Activated CD4-positive, alpha-beta memory T cell treated with anti-CD3 and anti-CD28 coated beads, Interleukin-2, amount 10 ng/mL, durations not matched to agents 7 days and 5 days (primary cell): ENCODE measurements around the gene CSNK1A1L. TPM values are rescaled to one million over a fixed set of nuclear protein-coding genes. Genes with fewer than 3 reads are reported as not detected.

Experiments
- CTCF ChIA-PET: fragments of 350-600 bp; sonication (Branson Sonifier 250); formaldehyde crosslinking; loops from one replicate; lab custom pipeline; 2021; ENCODE audit warnings: antibody characterized with exemption, inconsistent platforms; lab: Charles Lee
- POLR2A ChIA-PET: fragments of 350-600 bp; sonication (Branson Sonifier 250); formaldehyde crosslinking; loops from one replicate; lab custom pipeline; 2021; ENCODE audit warnings: antibody characterized with exemption; lab: Charles Lee
- DNase-seq: peaks from one replicate; pipeline ENCODE4 v3.0.0-alpha.2; 2020
- H3K27ac Mint-ChIP-seq: one replicate; pipeline ENCODE4 v1.8.0; 2021; ENCODE audit warnings: mild to moderate bottlenecking, mixed read lengths
- H3K27me3 Mint-ChIP-seq: one replicate; pipeline ENCODE4 v1.8.0; 2021; ENCODE audit warnings: mixed read lengths
- H3K36me3 Mint-ChIP-seq: one replicate; pipeline ENCODE4 v1.8.0; 2021; ENCODE audit warnings: low read depth, mixed read lengths
- H3K4me1 Mint-ChIP-seq: one replicate; pipeline ENCODE4 v1.8.0; 2021; ENCODE audit warnings: mixed read lengths
- H3K4me3 Mint-ChIP-seq: one replicate; pipeline ENCODE4 v1.8.0; 2021; ENCODE audit warnings: mild to moderate bottlenecking, mixed read lengths
- H3K9me3 Mint-ChIP-seq: one replicate; pipeline ENCODE4 v1.8.0; 2021; ENCODE audit warnings: mixed read lengths
- total RNA-seq, 2 experiments: library from RNA; stranded (reverse); gene quantifications; one replicate each; pipeline ENCODE4 v1.2.3, GENCODE V29; 2021

Gene CSNK1A1L
- total RNA-seq, 2 experiments from 2014 or later: not detected

DNA sequence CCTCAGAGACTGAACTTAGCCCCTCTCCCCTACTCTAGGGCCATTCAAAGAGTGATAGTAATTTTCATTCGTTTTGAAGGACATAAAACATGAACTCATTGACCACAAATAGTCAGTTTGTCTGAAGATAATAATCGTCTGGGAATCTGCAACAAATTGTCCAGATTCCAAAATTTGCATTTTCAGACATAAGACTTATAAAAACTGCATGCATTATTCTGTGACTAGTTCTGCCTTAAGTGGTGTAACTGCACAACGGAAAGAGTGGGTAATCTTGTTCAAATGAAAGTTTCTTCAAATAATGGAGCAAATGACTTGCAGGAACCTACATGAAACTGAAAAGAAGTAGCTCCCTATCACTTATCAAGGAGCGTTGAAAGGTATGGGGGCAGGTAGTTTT lies 8.4 kb downstream of the CSNK1A1L start:
- Mint-ChIP-seq H3K4me1 (no peaks in the 10 kb centered on the region), H3K9me3 (no peaks in the 10 kb centered on the region), H3K27me3 (peaks cover 15% of the 10 kb centered on the region), H3K4me3 (no peak overlapping the region), H3K36me3 (no peaks in the 10 kb centered on the region), H3K27ac (no peak overlapping the region)
- CTCF ChIA-PET: no interaction called here
- POLR2A ChIA-PET: no interaction called here
- no peak for DNase-seq

- Mint-ChIP-seq H3K9me3 (no peaks in the 10 kb centered on the region), H3K4me3 (no peak overlapping the region), H3K27me3 (peaks cover 6% of the 10 kb centered on the region)
Observed at GRCh38 chr13:37094840-37095239, 10.6 kb downstream of the CSNK1A1L start.

DNA sequence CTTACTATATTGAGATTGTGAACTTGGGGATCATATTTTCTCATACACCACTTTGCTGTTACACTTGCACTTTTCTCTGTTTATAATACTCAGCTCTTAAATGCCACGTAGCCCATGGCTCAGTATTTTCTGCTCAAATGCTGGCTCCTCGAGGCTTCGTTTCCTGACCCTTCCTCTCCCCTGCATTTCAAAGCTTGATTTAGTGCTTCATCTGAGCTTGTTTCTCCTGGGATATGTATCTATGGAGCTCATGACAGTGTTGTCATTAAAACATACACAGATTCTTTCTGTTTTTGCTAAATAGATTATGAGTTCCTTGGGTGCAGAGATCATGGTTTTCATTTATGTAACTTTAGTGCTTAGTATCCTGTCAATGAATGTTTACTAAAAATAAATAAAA lies 11.4 kb downstream of the CSNK1A1L start:
- CTCF ChIA-PET: interaction anchor here (1.0 kb wide), 1 partner anchor 18 kb away, joined by 3 read pairs; no protein-coding TSS in a partner anchor
- H3K4me3 Mint-ChIP-seq: no peak overlapping the region
- H3K36me3 Mint-ChIP-seq: no peaks in the 10 kb centered on the region
- POLR2A ChIA-PET: no interaction called here
- no peaks in the 10 kb centered on the region for H3K9me3 Mint-ChIP-seq
- H3K27ac Mint-ChIP-seq: no peak overlapping the region
- H3K27me3 Mint-ChIP-seq: peaks cover 6% of the 10 kb centered on the region
- no peak for DNase-seq
- H3K4me1 Mint-ChIP-seq: no peaks in the 10 kb centered on the region

More at GRCh38 chr13:37094840-37095239, 10.6 kb downstream of the CSNK1A1L start:
- no peaks in the 10 kb centered on the region for H3K4me1 Mint-ChIP-seq
- CTCF ChIA-PET: interaction anchor here (0.7 to 1.0 kb wide), 2 partner anchors 19 to 836 kb away, joined by 3 read pairs; no protein-coding TSS in a partner anchor
- POLR2A ChIA-PET: no interaction called here
- no peaks in the 10 kb centered on the region for H3K36me3 Mint-ChIP-seq
- H3K27ac Mint-ChIP-seq: no peak overlapping the region
- no peak for DNase-seq

- no peak overlapping the region for H3K27ac Mint-ChIP-seq
- ChIA-PET POLR2A (no interaction called here), CTCF (no interaction called here)
- H3K4me1 Mint-ChIP-seq: no peaks in the 10 kb centered on the region
- no peak for DNase-seq
- H3K4me3 Mint-ChIP-seq: no peak overlapping the region
- H3K36me3 Mint-ChIP-seq: no peaks in the 10 kb centered on the region
- no peaks in the 10 kb centered on the region for H3K9me3 Mint-ChIP-seq
- peaks cover 1% of the 10 kb centered on the region for H3K27me3 Mint-ChIP-seq
Observed at GRCh38 chr13:37091835-37092234, 13.6 kb downstream of the CSNK1A1L start.

- ChIA-PET CTCF (no interaction called here), POLR2A (no interaction called here)
- no peak for DNase-seq
- Mint-ChIP-seq H3K27ac (no peak overlapping the region), H3K9me3 (no peaks in the 10 kb centered on the region), H3K4me3 (no peak overlapping the region), H3K27me3 (peaks cover 1% of the 10 kb centered on the region), H3K36me3 (no peaks in the 10 kb centered on the region), H3K4me1 (no peaks in the 10 kb centered on the region)
Observed at GRCh38 chr13:37090912-37091311, 14.6 kb downstream of the CSNK1A1L start.

GRCh38 chr13:37089495-37089894 lies 16.0 kb downstream of the CSNK1A1L start:
- Mint-ChIP-seq H3K27ac (no peak overlapping the region), H3K4me3 (no peak overlapping the region), H3K4me1 (no peaks in the 10 kb centered on the region), H3K36me3 (no peaks in the 10 kb centered on the region), H3K9me3 (no peaks in the 10 kb centered on the region), H3K27me3 (peaks cover 1% of the 10 kb centered on the region)
- ChIA-PET POLR2A (no interaction called here), CTCF (no interaction called here)
- DNase-seq: no peak

- Mint-ChIP-seq H3K27me3 (peaks cover under 1% of the 10 kb centered on the region), H3K4me1 (no peaks in the 10 kb centered on the region), H3K9me3 (no peaks in the 10 kb centered on the region), H3K27ac (no peak overlapping the region), H3K36me3 (no peaks in the 10 kb centered on the region), H3K4me3 (no peak overlapping the region)
- POLR2A ChIA-PET: no interaction called here
- no peak for DNase-seq
- CTCF ChIA-PET: no interaction called here
Observed at GRCh38 chr13:37087486-37087885, 18.0 kb downstream of the CSNK1A1L start.

DNA sequence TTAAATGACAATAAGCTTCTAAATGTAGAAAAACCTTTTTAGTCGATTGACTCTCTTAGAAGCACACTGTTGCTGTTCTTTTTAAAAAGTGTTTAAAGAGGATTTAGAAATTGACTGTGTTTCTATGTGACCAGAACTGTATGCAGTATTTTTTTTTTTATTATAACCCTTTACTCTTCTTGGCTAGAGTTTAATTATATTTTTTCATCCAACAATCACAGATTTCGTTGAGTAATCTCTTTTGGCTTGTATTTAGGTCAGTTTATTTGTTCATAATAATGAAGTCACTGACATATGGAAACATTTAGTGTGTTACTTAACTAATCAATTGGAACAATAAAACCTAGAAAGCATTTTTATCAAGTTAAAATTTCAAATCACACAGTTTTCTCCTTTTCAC lies 19.9 kb downstream of the CSNK1A1L start:
- no peak for DNase-seq
- POLR2A ChIA-PET: no interaction called here
- no peak overlapping the region for H3K27ac Mint-ChIP-seq
- CTCF ChIA-PET: no interaction called here
- no peaks in the 10 kb centered on the region for H3K4me1 Mint-ChIP-seq
- peaks cover 10% of the 10 kb centered on the region for H3K27me3 Mint-ChIP-seq
- H3K9me3 Mint-ChIP-seq: no peaks in the 10 kb centered on the region
- H3K36me3 Mint-ChIP-seq: no peaks in the 10 kb centered on the region
- no peak overlapping the region for H3K4me3 Mint-ChIP-seq

- no peak overlapping the region for H3K27ac Mint-ChIP-seq
- DNase-seq: no peak
- ChIA-PET CTCF (no interaction called here), POLR2A (no interaction called here)
- H3K27me3 Mint-ChIP-seq: peaks cover 6% of the 10 kb centered on the region
- H3K4me3 Mint-ChIP-seq: no peak overlapping the region
- no peaks in the 10 kb centered on the region for H3K4me1 Mint-ChIP-seq
- H3K36me3 Mint-ChIP-seq: no peaks in the 10 kb centered on the region
- no peaks in the 10 kb centered on the region for H3K9me3 Mint-ChIP-seq
Observed at GRCh38 chr13:37076818-37077217, 28.6 kb downstream of the CSNK1A1L start.

GRCh38 chr13:37075164-37075563 lies 30.3 kb downstream of the CSNK1A1L start:
- Mint-ChIP-seq H3K27ac (no peak overlapping the region), H3K4me1 (no peaks in the 10 kb centered on the region), H3K4me3 (no peak overlapping the region), H3K9me3 (no peaks in the 10 kb centered on the region), H3K27me3 (no peaks in the 10 kb centered on the region), H3K36me3 (no peaks in the 10 kb centered on the region)
- no peak for DNase-seq
- ChIA-PET CTCF (no interaction called here), POLR2A (no interaction called here)

GRCh38 chr13:37074703-37075102 lies 30.8 kb downstream of the CSNK1A1L start:
- no peaks in the 10 kb centered on the region for H3K9me3 Mint-ChIP-seq
- no peaks in the 10 kb centered on the region for H3K36me3 Mint-ChIP-seq
- H3K4me3 Mint-ChIP-seq: no peak overlapping the region
- POLR2A ChIA-PET: no interaction called here
- H3K4me1 Mint-ChIP-seq: no peaks in the 10 kb centered on the region
- H3K27me3 Mint-ChIP-seq: no peaks in the 10 kb centered on the region
- H3K27ac Mint-ChIP-seq: no peak overlapping the region
- DNase-seq: no peak
- CTCF ChIA-PET: no interaction called here

DNA sequence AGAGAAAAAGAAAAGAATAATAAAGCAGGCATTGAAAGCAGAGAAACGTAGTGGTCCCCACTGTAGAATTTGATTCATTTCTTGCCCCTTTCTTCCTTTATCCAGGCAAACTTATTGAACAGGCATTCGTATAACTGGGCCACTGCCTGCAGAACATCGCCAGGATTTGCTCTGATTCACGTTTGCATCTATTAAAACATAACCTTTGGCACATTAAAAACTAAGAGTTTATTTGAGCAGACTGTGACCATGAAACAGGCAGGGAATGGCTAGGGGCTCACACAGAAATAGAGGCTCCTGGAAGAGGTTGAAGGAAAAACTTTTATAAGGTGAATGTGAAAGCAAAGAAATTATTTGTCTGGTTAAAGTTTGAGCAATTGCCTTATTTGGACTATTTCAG lies 33.4 kb downstream of the CSNK1A1L start:
- Mint-ChIP-seq H3K27me3 (no peaks in the 10 kb centered on the region), H3K4me3 (no peak overlapping the region), H3K4me1 (no peaks in the 10 kb centered on the region), H3K36me3 (no peaks in the 10 kb centered on the region), H3K9me3 (no peaks in the 10 kb centered on the region), H3K27ac (no peak overlapping the region)
- POLR2A ChIA-PET: no interaction called here
- no peak for DNase-seq
- CTCF ChIA-PET: no interaction called here

DNA sequence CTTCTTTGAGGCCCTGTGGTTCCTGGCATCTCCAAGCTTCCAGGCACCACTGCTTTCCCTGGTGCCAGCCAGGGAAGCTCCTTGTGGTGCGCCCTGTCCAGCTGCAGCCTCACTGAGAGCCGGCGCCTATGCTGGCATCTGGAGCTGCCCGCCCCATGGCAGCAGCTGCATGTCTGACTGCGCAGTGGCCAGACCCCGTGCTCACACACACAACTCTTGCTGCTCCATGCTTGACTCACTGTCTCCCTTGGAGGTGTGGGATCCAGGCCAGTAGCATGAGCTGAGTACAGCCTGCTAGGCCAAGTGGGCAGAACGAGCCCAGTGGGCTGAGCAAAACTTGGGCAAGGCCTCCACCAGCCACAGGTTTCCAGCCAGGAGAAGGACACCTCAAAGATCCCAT lies 34.5 kb downstream of the CSNK1A1L start:
- Mint-ChIP-seq H3K9me3 (no peaks in the 10 kb centered on the region), H3K36me3 (no peaks in the 10 kb centered on the region), H3K27me3 (no peaks in the 10 kb centered on the region), H3K4me1 (no peaks in the 10 kb centered on the region), H3K4me3 (no peak overlapping the region), H3K27ac (no peak overlapping the region)
- ChIA-PET CTCF (no interaction called here), POLR2A (interaction anchor here (0.9 kb wide), 1 partner anchor 12 kb away, joined by 5 read pairs; no protein-coding TSS in a partner anchor)
- no peak for DNase-seq

- Mint-ChIP-seq H3K27ac (no peak overlapping the region), H3K27me3 (no peaks in the 10 kb centered on the region), H3K4me3 (no peak overlapping the region), H3K9me3 (no peaks in the 10 kb centered on the region), H3K4me1 (no peaks in the 10 kb centered on the region), H3K36me3 (no peaks in the 10 kb centered on the region)
- ChIA-PET CTCF (no interaction called here), POLR2A (interaction anchor here (0.9 to 1.2 kb wide), 2 partner anchors 10 to 11 kb away, joined by 4 to 5 read pairs; no protein-coding TSS in a partner anchor)
- DNase-seq: no peak
Observed at GRCh38 chr13:37070145-37070695, 35.2 kb downstream of the CSNK1A1L start.
